Mucosa of descending colon (tissue), 3 donors: Measurements from ENCODE around the gene ATP5ME. TPM values are rescaled to one million over a fixed set of nuclear protein-coding genes. Genes with fewer than 3 reads are reported as not detected.
"Not testable (repeated sequence)": the region's sequence is repeated elsewhere in the genome, so short reads cannot be mapped to it uniquely, and the experiment has no call there.

Experiments
- ATAC-seq: fragments of 200-7000 bp; cut with Tn5 transposase; one replicate; pipeline ENCODE4 v1.9.1; 2020; ENCODE audit warnings: mild to moderate bottlenecking, moderate library complexity
- DNase-seq, 3 donors: peaks; one replicate each; pipeline ENCODE4 v3.0.0-alpha.2; 2020
- H3K36me3 ChIP-seq: fragments of 200-600 bp; one replicate; pipeline ENCODE4 v1.8.0; 2021; ENCODE audit warnings: low read depth, mild to moderate bottlenecking
- H3K4me1 ChIP-seq: fragments of 200-600 bp; one replicate; pipeline ENCODE4 v1.8.0; 2021; ENCODE audit warnings: low read depth, mild to moderate bottlenecking
- H3K4me3 ChIP-seq: fragments of 200-600 bp; one replicate; pipeline ENCODE4 v1.8.0; 2021; ENCODE audit warnings: mild to moderate bottlenecking
- H3K9me3 ChIP-seq: fragments of 200-600 bp; one replicate; pipeline ENCODE4 v1.8.0; 2021; ENCODE audit warnings: mild to moderate bottlenecking
- CTCF ChIP-seq: fragments of 200-600 bp; IDR thresholded peaks from one replicate; pipeline ENCODE4 v1.8.0; 2022; ENCODE audit warnings: antibody characterized with exemption, mild to moderate bottlenecking
- intact Hi-C, 2 donors: fragments of 100-400 bp; cut with DNase I in 1 of 2; cut with micrococcal nuclease in 1 of 2; formaldehyde crosslinking; loops; one replicate each; pipeline versions ENCODE4 v1.11.0 to v1.11.1; 2022; cut with DNase I, micrococcal nuclease
- total RNA-seq, 3 donors: library from RNA; stranded (reverse); fragmentation: NEBNext Ultra II Directional in 2 of 3; extraction: Animal tissue kit (Norgen Biotek cat#: 25700) in 2 of 3; gene quantifications; one replicate each; pipeline versions ENCODE4 v1.2.1 to v1.2.4, GENCODE V29; 2021 to 2023
- donor health status: DM: no; HTN: no; CAD: no; lungs with moderate emphysema.
- donor health status: DM: no; HTN: no; CAD: no.
- donor health status: DM: no; HTN: yes; CAD: no.

The ATP5ME gene
- total RNA-seq, 3 donors from 2014 or later, result 330 to 467 (median 399) TPM

GRCh38 chr4:707929-708630, 34.0 kb upstream of the ATP5ME start:
- no peak for ATAC-seq
- H3K4me3 ChIP-seq, result no peak overlapping the region
- H3K4me1 ChIP-seq, result peaks cover 16% of the 10 kb centered on the region
- TF ChIP-seq CTCF, result no peak
- intact Hi-C loops, result no loop called here
- H3K9me3 ChIP-seq, result no peaks in the 10 kb centered on the region
- no peaks in the 10 kb centered on the region for H3K36me3 ChIP-seq
- DNase-seq, result no peak

- Histone ChIP-seq H3K4me3 (no peak overlapping the region), H3K4me1 (peaks cover 16% of the 10 kb centered on the region), H3K36me3 (no peaks in the 10 kb centered on the region), H3K9me3 (no peaks in the 10 kb centered on the region)
- no peak for ATAC-seq
- DNase-seq, result no peak
- TF ChIP-seq CTCF, result no peak
- intact Hi-C loops, result no loop called here
Observed at GRCh38 chr4:706834-707598, 32.9 kb upstream of the ATP5ME start.

GRCh38 chr4:706083-706633, 32.1 kb upstream of the ATP5ME start:
- DNase-seq, intact Hi-C loops, H3K36me3 ChIP-seq, ATAC-seq, H3K9me3 ChIP-seq: not testable (repeated sequence)
- Histone ChIP-seq H3K4me3 (peak overlapping the region; percentile 77), H3K4me1 (peaks cover 16% of the 10 kb centered on the region)

- peak; percentile 97 for ATAC-seq
- TF ChIP-seq CTCF, result no peak
- no peaks in the 10 kb centered on the region for H3K9me3 ChIP-seq
- H3K4me1 ChIP-seq, result peaks cover 16% of the 10 kb centered on the region
- intact Hi-C loops, result no loop called here
- H3K36me3 ChIP-seq, result no peaks in the 10 kb centered on the region
- peak within 1 kb of the TSS; percentile 77 for H3K4me3 ChIP-seq
- DNase-seq, result peak; percentile 98 to 99 (median 99)
Observed at GRCh38 chr4:705278-706082, 31.4 kb upstream of the ATP5ME start, which contains the start of gene PCGF3. Gene PCGF3 (plus strand): TSS chr4:705832. CDS start chr4:733681, 27,849 bp downstream.

- DNase-seq (no peak), ATAC-seq (no peak)
- TF ChIP-seq CTCF, result no peak
- intact Hi-C loops, result no loop called here
- Histone ChIP-seq H3K4me3 (no peak overlapping the region), H3K4me1 (peaks cover 16% of the 10 kb centered on the region), H3K9me3 (no peaks in the 10 kb centered on the region), H3K36me3 (no peaks in the 10 kb centered on the region)
Observed at GRCh38 chr4:704971-705277, 30.8 kb upstream of the ATP5ME start.
